GM12872 (cell line): ENCODE results near the gene IQCH.

Source experiments
- CTCF ChIP-seq: IDR thresholded peaks from 3 replicates; pipeline ENCODE4 v1.5.1; 2011; ENCODE audit warnings: low read depth, mild to moderate bottlenecking, low read length, moderate library complexity; ENCODE audit not compliant: insufficient read depth

The IQCH gene

DNA sequence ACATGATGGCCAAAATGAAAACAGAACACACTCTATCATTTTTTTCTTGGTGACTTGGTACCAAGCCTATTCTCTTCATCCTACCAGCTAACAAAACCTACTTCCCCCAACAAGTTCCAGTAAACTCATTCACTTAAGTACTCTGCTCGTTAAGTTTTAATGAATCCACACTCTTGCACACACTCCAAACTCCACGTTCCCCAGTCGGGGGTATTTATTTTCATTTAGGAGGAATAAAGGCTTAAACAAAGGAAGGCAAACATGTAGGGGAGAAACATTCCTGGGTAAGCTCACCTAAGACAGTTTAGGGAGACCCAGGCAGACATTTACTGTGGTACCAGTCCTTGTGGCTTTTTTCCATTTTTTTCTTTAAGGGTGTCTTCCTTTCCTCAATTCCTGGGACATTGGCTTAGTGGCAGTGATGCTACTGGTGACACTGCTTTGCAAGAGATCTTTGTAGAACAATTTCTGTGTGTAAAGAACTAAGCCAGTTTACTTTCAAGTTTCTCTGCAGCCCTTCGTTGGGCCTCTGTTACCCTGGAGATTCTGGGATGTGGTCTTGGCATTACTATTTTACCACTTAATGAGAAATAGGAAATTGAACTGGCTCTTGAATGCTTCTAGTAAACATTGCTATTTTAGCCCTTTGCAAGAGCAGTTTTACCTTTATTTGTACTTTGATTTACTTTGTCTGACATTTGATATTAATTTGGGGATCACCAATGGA is 149.0 kb downstream of the IQCH start:
- TF ChIP-seq CTCF: no peak

DNA sequence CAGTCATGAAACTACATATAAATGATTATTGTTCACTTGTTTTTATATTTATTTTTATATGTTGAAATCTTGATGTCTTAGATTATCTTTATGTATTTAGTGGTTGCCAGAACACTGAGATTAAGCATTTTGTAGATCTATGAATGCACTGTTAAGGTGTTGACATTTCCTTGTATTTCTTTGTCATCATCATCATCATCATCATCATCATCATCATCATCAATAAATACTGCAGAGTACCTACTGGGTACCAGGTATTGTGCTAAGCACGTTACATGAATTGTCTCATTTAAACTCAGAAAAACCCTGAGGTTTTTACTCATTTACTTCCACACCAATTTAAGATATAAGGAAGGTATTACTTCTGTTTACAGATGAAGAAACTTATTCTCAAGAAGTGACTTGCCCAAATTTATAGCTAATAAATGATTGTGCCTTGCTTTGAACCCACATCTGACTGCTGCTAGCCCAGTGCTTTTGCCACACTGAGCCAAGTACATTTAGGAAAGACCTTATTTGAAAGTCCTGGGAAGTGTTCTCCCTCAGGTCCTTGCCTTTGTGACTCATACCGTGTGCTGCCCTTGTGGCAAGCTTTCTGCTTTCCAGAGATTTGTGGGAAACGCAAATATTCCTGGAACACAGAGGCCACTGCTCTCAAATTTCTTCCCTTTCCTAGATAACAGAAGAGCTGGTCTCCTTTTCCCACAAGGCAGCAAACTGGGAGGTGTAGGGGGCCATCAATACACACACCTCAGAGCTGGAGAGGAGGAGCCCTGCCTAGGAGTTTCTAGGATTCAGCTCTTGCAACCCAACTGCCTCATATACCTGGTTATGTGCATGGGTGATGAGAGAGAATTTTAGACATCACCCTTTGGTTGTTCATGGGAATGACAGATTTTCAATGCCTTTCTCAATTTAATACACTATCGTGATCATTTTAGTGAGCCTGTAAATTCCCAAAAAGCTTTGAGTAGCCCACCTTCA is 150.9 kb downstream of the IQCH start:
- no peak for TF ChIP-seq CTCF

GRCh38 chr15:67406257-67406861 is 151.8 kb downstream of the IQCH start:
- TF ChIP-seq CTCF: no peak

DNA sequence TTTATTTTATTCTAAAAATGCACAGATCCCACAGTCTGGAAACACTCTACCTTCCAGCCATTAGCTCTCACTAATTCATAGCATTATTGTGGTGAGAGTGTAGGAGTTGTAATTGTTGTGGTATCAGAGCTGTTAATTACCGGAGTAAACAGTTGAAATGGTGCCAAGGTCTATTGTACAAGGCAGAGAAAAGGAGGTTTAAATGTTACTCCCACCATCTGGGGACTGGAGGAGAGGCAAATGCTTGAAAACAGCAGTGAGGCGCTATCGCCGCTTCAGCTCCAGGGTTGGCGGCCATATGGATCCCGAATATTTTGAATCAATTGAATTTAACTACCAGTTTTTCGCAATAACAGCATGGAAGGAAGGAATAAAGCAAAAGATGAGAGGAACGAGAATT is 153.2 kb downstream of the IQCH start:
- TF ChIP-seq CTCF: no peak

DNA sequence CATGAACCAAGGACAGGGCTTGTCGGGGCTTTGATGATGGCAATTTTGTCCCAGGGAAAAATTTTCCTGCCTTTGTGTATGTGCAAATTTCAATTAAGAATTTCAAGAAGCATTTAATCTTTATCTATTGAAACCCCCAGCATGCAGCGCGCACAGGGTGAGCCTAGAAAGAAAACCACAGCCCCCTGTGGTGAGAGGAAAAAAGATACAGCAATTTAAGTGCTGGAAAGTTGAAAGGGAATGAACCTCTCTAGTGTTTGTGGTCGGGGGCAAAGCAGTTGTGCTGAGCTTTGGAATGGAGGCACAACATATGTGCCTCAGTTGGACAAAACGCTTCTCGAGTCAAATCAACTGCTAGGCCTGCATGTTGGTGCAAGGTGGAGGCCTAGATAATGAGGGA is 154.6 kb downstream of the IQCH start:
- TF ChIP-seq CTCF: no peak

- no peak for TF ChIP-seq CTCF
Measured at GRCh38 chr15:67411486-67411885, 156.9 kb downstream of the IQCH start.

- no peak for TF ChIP-seq CTCF
Measured at GRCh38 chr15:67413770-67414390, 159.3 kb downstream of the IQCH start.
